Activated CD4-positive, alpha-beta T cell treated with anti-CD3 and anti-CD28 coated beads, Interleukin-2, amount 10 ng/mL, durations not matched to agents 24 days and 14 days (primary cell): ENCODE results near the gene STK38. TPM values are rescaled to one million over a fixed set of nuclear protein-coding genes. Genes with fewer than 3 reads are reported as not detected.

ENCODE experiments used
- DNase-seq: peaks from one replicate; pipeline ENCODE4 v3.0.0; 2022
- H3K27ac Mint-ChIP-seq: one replicate; pipeline ENCODE4 v1.8.0; 2022; ENCODE audit warnings: mild to moderate bottlenecking, mixed read lengths
- H3K27me3 Mint-ChIP-seq: one replicate; pipeline ENCODE4 v1.8.0; 2022; ENCODE audit warnings: mixed read lengths
- H3K36me3 Mint-ChIP-seq: one replicate; pipeline ENCODE4 v1.8.0; 2022; ENCODE audit warnings: low read depth, mild to moderate bottlenecking, mixed read lengths
- H3K4me1 Mint-ChIP-seq: one replicate; pipeline ENCODE4 v1.8.0; 2021; ENCODE audit warnings: mixed read lengths
- H3K4me3 Mint-ChIP-seq: one replicate; pipeline ENCODE4 v1.8.0; 2022; ENCODE audit warnings: mild to moderate bottlenecking, moderate library complexity, mixed read lengths
- H3K9me3 Mint-ChIP-seq: one replicate; pipeline ENCODE4 v1.8.0; 2021; ENCODE audit warnings: mixed read lengths
- intact Hi-C: fragments of 100-400 bp; cut with micrococcal nuclease; formaldehyde crosslinking; loops from one replicate; pipeline ENCODE4 v1.15.1; 2023
- total RNA-seq: library from RNA; stranded (reverse); gene quantifications from 2 replicates; pipeline ENCODE4 v1.2.3, GENCODE V29; 2022

The STK38 gene
- total RNA-seq, 1 donor from 2014 or later = 20.7 TPM

DNA sequence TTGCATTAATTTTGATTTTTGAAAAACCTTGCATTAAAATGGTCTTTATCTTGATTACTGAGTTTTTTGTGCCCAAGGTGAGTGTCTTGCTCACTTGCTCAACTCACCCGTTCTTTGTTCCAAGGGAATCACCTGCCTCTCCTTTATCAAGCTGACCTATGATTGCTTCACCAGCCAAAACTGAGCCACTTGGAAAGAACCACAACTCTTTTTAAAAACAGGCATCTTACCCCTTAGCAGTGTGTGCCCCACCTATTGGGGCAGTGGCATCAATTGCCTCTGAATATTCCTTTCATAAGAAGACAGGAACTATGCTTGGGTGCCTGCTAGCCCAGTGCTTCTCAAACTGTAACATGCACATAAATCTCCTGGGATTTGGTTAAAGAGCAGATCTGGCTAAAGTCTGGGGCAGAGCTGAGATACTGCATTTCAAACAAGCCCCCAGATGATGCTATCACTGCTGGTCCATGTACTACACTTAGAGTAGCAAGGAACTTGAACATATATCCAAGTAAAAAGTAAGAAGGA lies 3.3 kb upstream of the STK38 start:
- intact Hi-C loops = no loop called here
- Mint-ChIP-seq H3K36me3 (no peaks in the 10 kb centered on the region), H3K4me1 (peaks cover 21% of the 10 kb centered on the region), H3K4me3 (no peak overlapping the region), H3K27me3 (peaks cover 7% of the 10 kb centered on the region), H3K9me3 (no peaks in the 10 kb centered on the region), H3K27ac (no peak overlapping the region)
- no peak for DNase-seq

DNA sequence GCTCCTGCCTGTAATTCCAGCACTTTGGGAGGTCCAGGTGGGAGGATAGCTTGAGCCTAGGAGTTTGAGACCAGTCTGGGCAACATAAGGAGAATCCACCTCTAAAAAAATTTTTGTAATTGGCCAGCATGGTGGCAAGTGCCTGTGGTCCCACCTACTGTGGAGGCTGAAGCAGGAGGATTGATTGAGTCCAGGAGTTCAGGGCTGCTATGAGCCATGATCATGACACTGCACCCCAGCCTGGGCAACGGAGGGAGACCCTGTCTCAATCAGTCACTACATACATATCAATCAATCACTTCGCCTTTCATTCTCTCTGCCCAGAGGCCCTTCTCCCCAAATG lies 1.1 kb upstream of the STK38 start:
- Mint-ChIP-seq H3K27me3 (peaks cover 4% of the 10 kb centered on the region), H3K9me3 (no peaks in the 10 kb centered on the region), H3K27ac (peak overlapping the region; percentile 62), H3K4me1 (peaks cover 35% of the 10 kb centered on the region), H3K4me3 (peak overlapping the region; percentile 26), H3K36me3 (peaks cover 6% of the 10 kb centered on the region)
- intact Hi-C loops = loop anchor here (5.0 kb wide), 1 partner anchor 209 kb away; no protein-coding TSS in a partner anchor
- no peak for DNase-seq

DNA sequence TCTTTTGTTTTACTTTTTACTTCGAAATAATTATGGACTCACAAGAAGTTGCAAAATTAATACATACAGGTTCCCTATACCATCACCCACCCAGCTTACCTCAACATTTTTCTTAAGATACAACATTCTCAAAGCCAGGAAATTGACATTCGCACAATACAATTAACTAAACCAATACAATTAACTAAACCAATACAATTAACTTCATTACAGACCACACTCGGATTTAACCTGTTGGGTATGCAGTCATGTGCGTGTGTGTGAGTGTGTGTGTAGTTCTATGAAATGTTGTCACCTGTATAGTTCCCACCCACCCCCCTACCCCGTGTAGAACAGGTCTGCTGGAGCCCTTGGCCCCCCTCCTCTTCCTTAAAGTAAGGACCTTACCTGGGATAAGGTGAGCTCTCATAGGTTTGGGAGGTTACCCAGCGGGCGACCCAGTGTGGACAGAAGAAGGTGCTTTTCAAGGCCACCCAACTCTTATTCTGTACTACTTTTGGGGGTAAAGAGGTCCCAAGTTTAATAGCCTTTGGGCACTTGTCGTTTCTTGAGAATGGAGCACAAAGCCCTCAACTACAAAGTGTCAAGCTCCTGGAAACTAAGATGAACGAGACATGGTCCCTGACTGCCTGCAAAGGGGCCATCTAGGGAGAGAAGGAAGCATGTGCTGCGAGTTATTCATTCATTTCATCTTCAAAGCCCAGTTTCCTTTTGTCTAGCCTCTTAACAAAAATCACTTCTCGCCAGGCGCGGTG lies 544 bp upstream of the STK38 start:
- intact Hi-C loops = loop anchor here (1.0 to 5.0 kb wide), 5 partner anchors 46 to 209 kb away; partner anchors contain the start of genes KCTD20, PXT1 and SRSF3
- H3K27ac Mint-ChIP-seq = peak overlapping the region; percentile 92
- peaks cover 3% of the 10 kb centered on the region for H3K27me3 Mint-ChIP-seq
- peaks cover 37% of the 10 kb centered on the region for H3K4me1 Mint-ChIP-seq
- no peaks in the 10 kb centered on the region for H3K9me3 Mint-ChIP-seq
- peaks cover 9% of the 10 kb centered on the region for H3K36me3 Mint-ChIP-seq
- peak; percentile 68 for DNase-seq
- peak overlapping the region; percentile 94 for H3K4me3 Mint-ChIP-seq

DNA sequence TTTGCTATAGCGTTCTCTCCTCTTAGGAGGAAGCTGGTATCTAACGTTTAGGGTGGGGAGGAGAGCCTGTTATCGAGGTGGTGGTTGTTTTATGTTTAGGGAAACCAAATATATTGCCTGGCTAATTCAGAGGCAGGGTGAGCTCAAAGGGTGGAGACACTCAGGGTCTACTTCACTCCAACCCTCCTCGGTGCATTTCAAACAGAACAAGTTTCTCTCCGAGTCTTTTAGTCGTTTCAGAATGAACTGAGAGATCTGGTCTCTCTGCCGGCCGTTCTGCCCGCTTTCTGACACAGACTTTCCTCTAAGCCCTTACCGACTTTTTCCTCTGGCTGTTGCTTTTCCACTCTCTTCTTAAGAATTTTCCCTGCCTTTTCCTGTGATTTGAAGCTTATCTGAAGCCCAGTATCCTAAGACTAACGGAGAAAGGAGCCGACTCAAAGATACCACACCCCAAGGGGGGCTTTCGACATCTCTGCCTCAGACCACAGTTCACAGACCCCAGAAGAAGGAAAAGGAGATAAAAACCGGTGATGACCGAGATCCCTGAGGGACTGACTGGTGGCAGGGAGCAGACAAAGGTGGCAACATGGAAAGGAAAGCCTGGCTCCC lies 865 bp downstream of the STK38 start:
- H3K4me1 Mint-ChIP-seq = peaks cover 42% of the 10 kb centered on the region
- intact Hi-C loops = loop anchor here (2.0 to 5.0 kb wide), 2 partner anchors 104 to 211 kb away; partner anchors contain the start of genes KCTD20 and PXT1
- peak; percentile 78 for DNase-seq
- H3K27ac Mint-ChIP-seq = peak overlapping the region; percentile 92
- peaks cover 13% of the 10 kb centered on the region for H3K36me3 Mint-ChIP-seq
- H3K27me3 Mint-ChIP-seq = no peaks in the 10 kb centered on the region
- H3K4me3 Mint-ChIP-seq = peak overlapping the region; percentile 94
- H3K9me3 Mint-ChIP-seq = no peaks in the 10 kb centered on the region

DNA sequence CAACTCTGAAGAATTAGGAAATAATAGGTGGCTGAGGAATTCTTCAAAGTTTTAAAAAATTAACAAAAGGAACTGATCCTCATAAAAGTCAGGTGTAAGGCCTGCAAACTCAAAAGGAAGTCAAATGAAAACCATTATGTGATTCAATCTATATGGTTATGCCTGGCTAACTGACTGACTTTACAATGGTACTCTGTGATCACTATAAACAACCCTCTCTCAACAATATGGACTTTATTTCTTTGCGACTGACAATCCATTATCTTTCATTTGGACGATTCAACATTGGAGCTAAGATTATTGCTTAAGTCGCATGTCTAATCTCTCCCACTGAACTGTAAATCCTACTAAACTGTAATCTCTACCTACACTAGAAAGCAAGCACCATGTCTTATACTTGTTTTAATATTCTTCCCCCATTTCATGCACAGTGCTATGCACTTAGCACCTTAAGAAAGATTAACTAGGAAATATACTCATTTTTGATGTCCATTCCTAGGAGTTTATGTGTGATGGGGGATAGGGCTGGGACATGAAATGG lies 1.4 kb downstream of the STK38 start:
- no peaks in the 10 kb centered on the region for H3K27me3 Mint-ChIP-seq
- H3K36me3 Mint-ChIP-seq = peaks cover 16% of the 10 kb centered on the region
- no peak for DNase-seq
- H3K4me3 Mint-ChIP-seq = peak overlapping the region; percentile 94
- intact Hi-C loops = loop anchor here (2.0 to 5.0 kb wide), 3 partner anchors 103 to 367 kb away; partner anchors contain the start of genes KCTD20 and PXT1
- H3K27ac Mint-ChIP-seq = peak overlapping the region; percentile 92
- H3K4me1 Mint-ChIP-seq = peaks cover 47% of the 10 kb centered on the region
- H3K9me3 Mint-ChIP-seq = no peaks in the 10 kb centered on the region

DNA sequence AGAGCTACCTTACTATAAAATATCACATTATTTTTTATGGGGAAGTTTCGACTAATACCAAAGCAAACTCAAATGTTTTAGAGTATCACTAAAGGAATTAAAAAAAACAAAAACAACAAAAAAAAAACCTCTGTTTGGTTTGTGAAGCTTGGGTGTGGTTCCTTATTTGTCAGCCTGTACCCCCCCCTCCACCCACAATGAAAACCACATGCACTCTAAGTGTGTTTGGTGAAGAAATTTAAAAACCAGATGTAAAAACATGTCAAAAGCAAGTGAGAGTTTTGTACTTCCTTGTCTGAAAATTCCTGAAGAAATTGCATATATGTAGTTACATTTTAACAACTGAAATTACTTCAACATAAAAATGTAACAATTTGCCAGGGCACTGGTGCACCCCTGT lies 3.1 kb downstream of the STK38 start:
- DNase-seq = peak; percentile 88
- no peaks in the 10 kb centered on the region for H3K9me3 Mint-ChIP-seq
- peaks cover 25% of the 10 kb centered on the region for H3K36me3 Mint-ChIP-seq
- intact Hi-C loops = loop anchor here (2.0 kb wide), 1 partner anchor 369 kb away; no protein-coding TSS in a partner anchor
- H3K4me1 Mint-ChIP-seq = peaks cover 54% of the 10 kb centered on the region
- H3K27ac Mint-ChIP-seq = peak overlapping the region; percentile 87
- no peaks in the 10 kb centered on the region for H3K27me3 Mint-ChIP-seq
- H3K4me3 Mint-ChIP-seq = peak overlapping the region; percentile 85

DNA sequence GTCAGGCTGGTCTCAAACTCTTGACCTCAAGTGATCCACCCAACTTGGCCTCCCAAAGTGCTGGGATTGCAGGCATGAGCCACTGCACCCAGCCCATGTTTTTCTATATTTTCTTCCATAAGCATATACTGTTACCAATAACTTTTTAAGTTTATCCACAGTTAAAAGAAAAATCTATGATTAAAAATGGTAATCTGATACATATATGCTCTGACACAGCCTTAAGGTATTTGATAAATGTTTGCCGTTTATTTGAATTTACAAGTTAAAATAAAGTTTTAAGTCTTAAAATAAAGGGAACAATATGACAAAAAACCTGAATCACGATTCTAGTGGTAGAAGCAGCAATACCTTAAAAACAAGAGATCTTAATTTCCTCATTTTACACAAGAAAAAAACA lies 5.2 kb downstream of the STK38 start:
- Mint-ChIP-seq H3K9me3 (no peaks in the 10 kb centered on the region), H3K36me3 (peaks cover 41% of the 10 kb centered on the region), H3K4me3 (peak overlapping the region; percentile 51), H3K4me1 (peaks cover 43% of the 10 kb centered on the region), H3K27ac (peak overlapping the region; percentile 25), H3K27me3 (no peaks in the 10 kb centered on the region)
- intact Hi-C loops = no loop called here
- no peak for DNase-seq

DNA sequence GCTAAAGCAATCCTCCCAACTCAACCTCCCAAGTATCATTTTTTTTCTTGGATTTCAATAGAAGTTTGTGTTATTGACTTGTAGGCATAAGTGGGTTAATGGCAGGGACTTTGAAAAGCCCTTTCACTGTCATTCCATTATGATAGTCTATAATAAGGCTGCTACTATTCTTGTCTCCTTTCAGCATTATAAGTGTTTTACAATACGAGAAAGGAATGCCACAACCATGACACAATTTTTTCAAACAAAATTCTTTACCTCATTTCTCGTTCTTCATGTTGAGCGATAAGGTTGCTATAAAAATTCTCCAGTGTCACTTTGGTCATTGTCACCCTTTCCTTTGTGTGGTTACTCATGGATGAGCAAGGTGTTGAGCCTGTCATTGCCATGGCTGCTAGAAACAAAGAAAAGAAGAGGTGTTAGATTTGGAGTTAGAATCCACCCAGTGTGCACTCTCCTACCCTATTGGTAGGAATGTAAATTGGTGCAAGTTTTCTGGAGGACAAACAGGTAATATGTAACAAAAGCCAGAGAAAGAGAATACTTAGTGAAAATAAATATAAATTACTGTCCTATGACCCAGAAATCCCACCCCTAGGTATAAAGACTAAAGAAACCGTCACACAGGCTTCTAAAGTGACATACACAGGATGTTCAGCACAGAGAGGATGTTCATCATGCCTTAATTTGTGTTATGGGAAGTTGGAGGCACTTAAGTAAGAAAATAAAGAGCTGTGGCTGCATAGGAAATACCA lies 7.3 kb downstream of the STK38 start:
- Mint-ChIP-seq H3K27me3 (no peaks in the 10 kb centered on the region), H3K27ac (peak overlapping the region; percentile 88), H3K36me3 (peaks cover 54% of the 10 kb centered on the region), H3K9me3 (no peaks in the 10 kb centered on the region), H3K4me3 (peak overlapping the region; percentile 49), H3K4me1 (peaks cover 46% of the 10 kb centered on the region)
- intact Hi-C loops = no loop called here
- DNase-seq = peak; percentile 68

DNA sequence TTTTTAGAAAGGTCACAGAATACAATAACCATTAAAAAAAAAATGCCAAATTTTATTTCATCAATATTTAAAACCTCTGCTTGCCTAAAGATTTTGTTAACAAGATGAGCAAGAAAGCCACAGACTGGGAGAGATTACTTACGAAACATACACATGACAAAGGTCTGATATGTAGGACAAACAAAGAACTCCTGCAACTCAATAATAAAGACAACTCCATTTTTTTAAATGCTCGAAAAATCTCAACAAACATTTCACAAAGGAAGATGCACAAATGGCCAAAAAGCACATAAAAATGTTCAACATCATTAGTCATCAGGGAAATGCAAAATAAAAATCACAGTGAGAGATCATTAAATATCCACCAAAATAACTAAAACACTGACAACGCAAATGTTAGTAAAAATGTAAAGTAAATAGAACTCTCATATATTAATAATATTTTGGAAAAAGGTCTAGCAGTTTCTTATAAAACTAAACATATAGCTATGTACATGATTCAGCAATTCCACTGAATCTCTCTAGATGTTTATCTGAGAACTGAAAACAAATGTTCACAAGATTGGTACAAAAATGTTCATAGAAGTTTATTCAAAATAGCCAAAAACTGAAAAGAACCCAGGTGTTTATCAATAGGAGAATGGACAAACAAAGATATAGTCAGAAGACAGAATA lies 10.3 kb downstream of the STK38 start:
- peaks cover 35% of the 10 kb centered on the region for H3K4me1 Mint-ChIP-seq
- H3K4me3 Mint-ChIP-seq = no peak overlapping the region
- no peak for DNase-seq
- H3K27me3 Mint-ChIP-seq = no peaks in the 10 kb centered on the region
- peaks cover 66% of the 10 kb centered on the region for H3K36me3 Mint-ChIP-seq
- intact Hi-C loops = no loop called here
- peak overlapping the region; percentile 21 for H3K27ac Mint-ChIP-seq
- H3K9me3 Mint-ChIP-seq = no peaks in the 10 kb centered on the region

DNA sequence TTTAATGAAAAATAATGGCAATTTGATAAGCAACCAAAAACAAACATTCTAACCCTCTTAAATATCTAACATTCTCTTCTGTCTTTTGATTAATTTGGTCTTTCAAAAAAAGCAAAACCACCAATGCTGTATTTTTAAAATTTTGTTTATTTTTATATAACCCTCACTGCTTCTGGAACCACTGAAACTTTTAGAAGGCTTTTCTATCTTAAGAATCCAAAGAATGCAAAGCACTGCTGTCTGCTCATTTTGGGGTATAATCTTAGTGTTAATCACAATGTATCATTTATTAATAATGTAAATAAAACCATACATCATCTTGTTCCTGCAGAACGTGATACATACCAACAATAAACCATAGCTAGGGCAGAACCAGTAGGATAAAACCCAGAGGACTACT lies 14.0 kb downstream of the STK38 start:
- no peak overlapping the region for H3K4me3 Mint-ChIP-seq
- intact Hi-C loops = no loop called here
- H3K27me3 Mint-ChIP-seq = no peaks in the 10 kb centered on the region
- H3K9me3 Mint-ChIP-seq = no peaks in the 10 kb centered on the region
- H3K36me3 Mint-ChIP-seq = peaks cover 67% of the 10 kb centered on the region
- DNase-seq = no peak
- H3K27ac Mint-ChIP-seq = no peak overlapping the region
- H3K4me1 Mint-ChIP-seq = peaks cover 26% of the 10 kb centered on the region

DNA sequence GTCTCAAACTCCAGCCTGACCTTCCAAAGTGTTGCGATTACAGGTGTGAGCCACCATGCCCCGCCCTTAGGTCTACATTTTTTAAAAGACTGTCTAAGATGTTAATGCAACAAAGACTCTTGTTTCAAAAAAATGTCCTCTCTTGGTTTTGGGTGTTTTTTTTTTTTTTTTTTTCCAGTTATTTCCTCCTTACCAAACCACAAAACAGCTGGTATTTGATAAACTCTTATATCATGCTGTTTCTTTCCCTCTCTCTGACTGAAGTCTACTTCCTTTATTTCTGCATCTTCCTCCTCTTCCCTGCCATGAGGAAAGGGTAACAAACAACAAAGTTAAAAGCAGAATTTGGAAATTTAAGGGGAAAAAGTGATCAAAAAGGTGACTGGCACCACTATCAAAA lies 21.2 kb downstream of the STK38 start:
- H3K4me1 Mint-ChIP-seq = peaks cover 15% of the 10 kb centered on the region
- H3K9me3 Mint-ChIP-seq = no peaks in the 10 kb centered on the region
- DNase-seq = no peak
- H3K27ac Mint-ChIP-seq = peak overlapping the region; percentile 12
- H3K27me3 Mint-ChIP-seq = no peaks in the 10 kb centered on the region
- intact Hi-C loops = no loop called here
- no peak overlapping the region for H3K4me3 Mint-ChIP-seq
- peaks cover 56% of the 10 kb centered on the region for H3K36me3 Mint-ChIP-seq

DNA sequence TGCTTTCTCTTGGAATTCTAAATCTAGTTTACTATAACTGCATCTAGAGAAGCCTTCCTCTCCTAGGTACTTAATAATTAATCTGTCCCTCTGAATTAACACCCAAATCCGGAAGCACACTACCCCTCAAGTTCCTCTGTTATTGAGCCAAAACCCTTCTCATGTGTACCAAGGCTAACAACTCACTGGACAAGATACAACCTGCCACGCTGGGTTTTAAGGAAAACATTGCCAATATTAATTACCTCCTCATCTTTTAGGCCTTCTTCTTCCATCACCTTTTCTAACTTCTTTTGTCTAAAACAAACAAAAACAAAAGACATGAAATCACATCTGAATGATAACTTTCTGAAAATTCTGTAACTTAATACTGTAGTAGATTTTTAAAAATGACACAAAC lies 21.9 kb downstream of the STK38 start:
- no peaks in the 10 kb centered on the region for H3K9me3 Mint-ChIP-seq
- peaks cover 57% of the 10 kb centered on the region for H3K36me3 Mint-ChIP-seq
- intact Hi-C loops = no loop called here

DNA sequence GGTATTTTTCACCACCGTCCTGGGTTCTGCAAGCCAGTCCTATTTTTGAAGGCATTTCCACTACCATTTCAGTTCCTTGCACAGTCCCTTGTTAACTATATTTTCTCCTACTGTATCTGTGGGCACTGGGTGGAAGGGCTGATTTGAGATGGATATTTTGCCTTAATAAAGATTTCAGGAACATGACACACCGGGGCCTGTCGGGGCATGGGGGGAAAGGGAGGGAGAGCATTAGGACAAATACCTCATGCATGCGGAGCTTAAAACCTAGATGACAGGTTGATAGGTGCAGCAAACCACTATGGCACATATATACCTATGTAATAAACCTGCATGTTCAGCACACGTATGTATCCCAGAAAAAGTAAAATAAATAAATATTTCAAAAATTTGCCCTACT lies 22.4 kb downstream of the STK38 start:
- H3K9me3 Mint-ChIP-seq = no peaks in the 10 kb centered on the region
- H3K4me1 Mint-ChIP-seq = peaks cover 15% of the 10 kb centered on the region
- H3K36me3 Mint-ChIP-seq = peaks cover 59% of the 10 kb centered on the region
- H3K27ac Mint-ChIP-seq = no peak overlapping the region
- no peak for DNase-seq
- H3K27me3 Mint-ChIP-seq = no peaks in the 10 kb centered on the region
- H3K4me3 Mint-ChIP-seq = no peak overlapping the region
- intact Hi-C loops = no loop called here

More for the DNA sequence above, 21.9 kb downstream of the STK38 start:
- no peaks in the 10 kb centered on the region for H3K27me3 Mint-ChIP-seq
- H3K4me1 Mint-ChIP-seq = peaks cover 15% of the 10 kb centered on the region
- no peak overlapping the region for H3K4me3 Mint-ChIP-seq
- DNase-seq = no peak
- no peak overlapping the region for H3K27ac Mint-ChIP-seq
